LoVo (cell line): ENCODE results near the gene ARVCF.
A peak's percentile ranks its signal among the peaks of the same experiment; 100 is the strongest.

Experiments used
- DNase-seq: peaks from one replicate; pipeline ENCODE4 v3.0.0-alpha.2; 2016; ENCODE audit warnings: low spot score

ARVCF gene

GRCh38 chr22:20017622-20017958, 967 bp upstream of the ARVCF start:
- DNase-seq = no peak

GRCh38 chr22:20015971-20016733, 471 bp downstream of the ARVCF start:
- peak; percentile 38 for DNase-seq

DNA sequence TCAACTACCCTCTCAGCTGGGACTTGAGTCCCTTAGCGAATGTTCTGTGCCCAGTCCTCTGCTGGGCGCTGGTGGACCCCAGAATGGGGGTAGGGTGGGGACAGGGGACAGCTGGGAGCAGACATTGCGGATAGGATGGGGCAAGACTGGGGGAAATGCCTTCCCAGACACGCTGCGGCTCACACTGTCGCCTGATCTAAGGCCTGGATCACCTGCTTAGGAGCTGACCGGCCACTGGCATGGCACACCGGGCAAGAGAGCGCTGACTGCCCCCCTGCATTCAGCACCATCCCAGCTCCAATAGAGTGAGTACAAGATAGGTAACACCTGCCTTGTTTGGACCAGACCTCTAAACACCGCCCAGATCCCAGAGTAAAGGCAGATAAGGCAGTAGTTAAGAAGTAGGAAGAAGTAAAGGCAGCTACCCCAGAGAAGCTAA, 1.4 kb downstream of the ARVCF start:
- no peak for DNase-seq

GRCh38 chr22:20014526-20015186, 2.0 kb downstream of the ARVCF start:
- DNase-seq = no peak

GRCh38 chr22:20013382-20013871, 3.2 kb downstream of the ARVCF start:
- DNase-seq = no peak

GRCh38 chr22:20012741-20013331, 3.8 kb downstream of the ARVCF start:
- no peak for DNase-seq

- no peak for DNase-seq
These were observed 4.5 kb downstream of the ARVCF start for GRCh38 chr22:20011993-20012740.

- no peak for DNase-seq
These were observed 5.3 kb downstream of the ARVCF start for GRCh38 chr22:20011123-20011992.

DNA sequence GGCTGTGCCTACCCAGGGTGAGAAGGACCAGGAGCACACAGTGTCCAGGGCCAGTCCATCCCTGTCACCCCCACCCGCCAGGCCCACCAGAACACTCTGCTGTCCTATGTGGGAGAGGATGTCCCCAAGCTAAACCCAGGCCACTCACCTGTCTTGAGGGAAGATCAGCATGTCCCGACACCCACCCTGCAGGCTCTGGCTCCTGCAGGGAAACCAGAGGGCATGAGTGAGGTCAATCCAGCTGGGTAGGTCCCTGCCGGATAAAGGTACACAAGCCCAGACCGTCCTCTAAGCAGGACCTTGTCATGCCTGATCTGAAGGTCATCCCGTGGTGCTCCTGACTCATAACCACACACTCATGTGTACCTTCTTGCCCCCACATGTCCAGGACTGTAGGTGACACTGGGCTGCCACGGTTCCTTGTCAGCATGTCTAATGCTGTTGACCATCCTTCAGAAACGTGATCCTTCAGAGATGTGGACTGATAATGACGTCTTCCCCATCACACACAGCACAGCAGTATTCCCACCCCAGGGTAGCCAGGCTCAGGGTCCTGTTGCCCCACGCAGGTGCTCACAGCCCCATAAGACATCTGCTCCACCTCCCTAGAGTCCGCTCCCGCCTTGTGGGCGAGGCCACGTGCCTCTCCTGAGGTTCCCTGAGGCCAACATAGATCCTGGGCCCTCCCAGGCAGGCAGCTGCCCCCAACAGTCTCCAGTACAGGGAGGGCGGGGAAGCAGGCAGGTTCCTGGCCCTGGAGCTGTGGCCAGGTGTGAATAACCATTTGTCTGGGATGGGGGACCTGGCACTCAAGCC, 6.1 kb downstream of the ARVCF start:
- DNase-seq = no peak

DNA sequence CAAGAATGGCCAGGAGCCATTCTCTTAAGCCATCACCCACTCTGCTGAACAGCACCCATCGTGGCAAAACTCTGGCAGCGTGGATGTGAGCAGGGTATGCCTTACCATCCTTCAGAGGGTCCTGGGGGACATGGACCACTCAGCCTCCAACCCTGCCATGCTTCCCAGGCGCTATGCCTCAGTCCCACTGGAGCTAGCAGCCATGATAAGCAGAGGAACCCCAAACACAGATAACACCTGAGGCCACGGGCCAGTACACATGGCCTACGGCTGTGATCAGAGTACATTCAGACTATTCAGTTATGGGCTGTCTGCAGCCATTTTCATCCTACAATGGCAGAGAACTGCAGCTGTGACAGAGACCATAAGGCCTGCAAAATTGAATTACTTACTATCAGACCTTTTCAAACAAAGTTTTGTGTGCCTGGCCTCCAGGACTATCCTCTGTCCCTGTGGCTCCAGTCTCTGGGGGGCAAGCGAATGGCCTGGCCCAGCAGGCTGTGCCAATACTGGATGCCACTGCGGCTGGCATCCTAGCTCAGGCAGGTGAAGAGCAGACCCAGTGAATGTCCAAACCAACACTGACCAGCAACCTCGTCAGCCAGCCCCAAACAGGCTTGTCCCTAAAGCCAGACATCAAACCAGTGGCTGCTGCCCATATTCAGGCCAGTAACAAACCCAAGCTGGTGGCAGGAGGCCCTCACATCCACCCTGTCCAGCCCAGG, 6.9 kb downstream of the ARVCF start:
- no peak for DNase-seq

DNA sequence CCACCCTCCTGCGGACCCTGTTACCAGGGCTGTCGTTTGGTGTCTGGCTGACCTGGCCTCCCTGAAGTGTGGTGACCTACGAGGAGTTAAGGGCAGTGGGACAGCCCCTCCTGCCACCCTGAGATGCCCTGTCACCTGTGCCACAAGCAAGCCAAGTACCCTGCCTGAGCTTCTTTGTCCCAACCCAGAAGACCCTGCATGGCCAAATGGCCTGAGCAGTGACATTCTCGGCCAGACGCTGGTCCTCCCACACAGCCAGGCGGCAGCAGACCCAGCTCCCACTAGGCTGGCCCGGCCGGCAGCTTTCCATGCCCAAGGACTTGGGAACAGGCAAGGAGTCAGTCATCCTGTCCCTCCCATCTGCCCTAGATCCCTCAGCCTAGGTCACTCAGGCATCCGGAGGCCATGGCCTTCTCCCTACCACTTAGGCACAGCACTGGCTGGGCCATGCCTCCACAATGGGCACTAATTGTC, 7.6 kb downstream of the ARVCF start:
- no peak for DNase-seq

GRCh38 chr22:20008221-20008995, 8.2 kb downstream of the ARVCF start:
- no peak for DNase-seq

DNA sequence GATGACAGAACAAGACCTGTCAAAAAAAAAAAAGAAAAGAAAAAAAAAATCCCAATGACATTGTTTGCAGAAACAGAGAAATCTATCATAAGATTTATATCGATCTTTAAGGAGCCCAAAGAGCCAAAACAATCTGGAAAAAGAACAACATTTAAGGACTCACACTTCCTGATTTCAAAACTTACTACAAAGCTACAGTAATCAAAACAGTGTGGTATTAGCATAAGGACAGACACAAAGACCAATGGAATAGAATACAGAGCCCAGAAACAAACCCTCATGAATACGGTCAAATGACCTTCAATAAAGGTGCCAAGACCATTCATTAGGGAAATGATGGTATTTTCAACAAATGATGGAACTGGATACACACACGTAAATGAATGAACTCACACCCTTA, 12.2 kb downstream of the ARVCF start:
- no peak for DNase-seq

DNA sequence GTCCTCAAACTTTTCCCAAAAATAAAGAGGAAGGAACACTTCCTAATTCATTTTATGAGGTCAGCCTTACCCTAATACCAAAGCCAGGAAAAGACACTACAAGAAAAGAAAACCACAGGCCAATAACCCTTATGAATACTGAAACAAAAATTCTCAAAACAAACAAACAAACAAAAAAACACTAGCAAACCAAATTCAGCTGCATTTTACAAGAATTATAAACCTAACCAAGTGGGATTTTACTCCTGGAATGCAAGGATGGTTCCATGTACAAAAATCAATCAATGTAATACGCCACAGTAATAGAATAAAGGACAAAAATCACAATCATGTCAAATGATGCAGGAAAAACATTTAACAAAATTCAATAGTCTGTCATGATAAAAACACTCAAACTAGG, 13.3 kb downstream of the ARVCF start:
- DNase-seq = no peak

- no peak for DNase-seq
These were observed 14.0 kb downstream of the ARVCF start for GRCh38 chr22:20002636-20003035.

- DNase-seq = no peak
These were observed 14.5 kb downstream of the ARVCF start for GRCh38 chr22:20002128-20002527.

DNA sequence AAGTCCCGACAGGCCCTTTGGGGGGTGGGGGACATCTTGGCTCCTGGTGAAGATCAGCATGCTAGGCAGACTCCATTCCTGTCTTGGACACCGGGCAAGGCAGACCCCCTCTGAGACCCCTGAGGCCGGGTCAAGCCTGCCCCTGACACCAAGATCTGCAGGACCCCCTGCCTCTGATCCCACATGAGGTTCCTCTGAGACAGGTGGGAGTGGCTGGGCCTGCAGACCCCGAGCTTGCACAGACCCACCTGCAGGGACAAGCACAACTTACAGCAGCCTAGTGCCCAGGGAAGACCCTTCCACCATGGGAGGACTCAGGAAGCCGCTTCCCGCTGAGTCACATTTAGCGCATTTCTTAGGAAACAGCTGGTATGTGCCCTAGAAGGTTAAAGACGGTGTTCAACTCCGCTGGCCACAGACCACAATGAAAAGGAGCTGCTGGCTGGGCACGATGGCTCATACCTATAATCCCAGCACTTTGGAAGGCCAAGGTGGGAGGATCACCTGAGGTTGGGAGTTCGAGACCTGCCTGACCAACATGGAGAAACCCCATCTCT, 15.5 kb downstream of the ARVCF start:
- no peak for DNase-seq

DNA sequence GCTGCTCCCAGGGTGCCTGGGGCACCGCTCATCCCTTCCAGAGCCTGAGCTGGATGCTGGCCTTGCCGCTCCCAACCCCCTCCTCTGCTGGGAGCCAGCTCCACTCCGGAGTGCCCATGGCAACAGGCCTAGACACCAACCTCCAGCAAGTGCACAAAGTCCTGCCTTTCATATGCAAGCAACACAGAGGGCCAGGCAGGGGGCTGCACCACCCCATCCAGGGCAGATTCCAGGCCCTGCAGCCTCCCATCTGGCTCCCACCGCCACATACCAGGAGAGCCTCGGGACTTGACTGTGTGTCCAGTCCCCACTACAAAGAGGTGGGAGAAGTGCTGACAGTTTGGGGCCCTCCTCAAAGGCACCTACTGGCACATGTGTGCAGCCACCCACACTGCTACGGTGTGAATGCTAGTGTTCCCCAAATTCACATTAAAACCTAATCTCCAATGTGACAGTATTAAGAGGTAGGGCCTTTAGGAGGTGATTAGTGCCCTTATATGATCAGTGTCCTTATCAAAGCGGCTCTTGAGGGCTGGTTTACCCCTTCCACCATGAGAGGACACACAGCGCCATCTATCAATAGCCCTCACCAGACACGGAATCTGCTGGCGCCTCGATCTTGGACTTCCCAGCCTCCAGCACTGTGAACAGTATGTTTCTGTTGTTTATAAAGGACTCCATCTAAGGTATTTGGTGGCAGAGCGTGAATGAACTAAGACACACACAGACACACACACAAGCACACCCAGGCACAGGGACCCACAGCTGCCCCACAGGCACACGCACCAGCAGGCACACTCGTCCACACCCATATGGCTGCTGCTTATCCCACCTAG, 16.2 kb downstream of the ARVCF start:
- DNase-seq = no peak
